Naive thymus-derived CD8-positive, alpha-beta T cell (primary cell): ENCODE results near the gene ADGRD1. TPM values are rescaled to one million over a fixed set of nuclear protein-coding genes. Genes with fewer than 3 reads are reported as not detected.

ENCODE experiments used
- ATAC-seq, 2 donors: fragments of 150-1000 bp; cut with Tn5 transposase in 1 of 2; sonication (Bioruptor Pico), chemical (Tn5 transposase) in 1 of 2; 1 replicate in 1 of 2; 2 replicates in 1 of 2; pipeline ENCODE4 v1.10.0; 2021; ENCODE audit warnings: mild to moderate bottlenecking in 2 of 2, moderate library complexity in 2 of 2
- POLR2A ChIA-PET: fragments of 350-600 bp; sonication (Branson Sonifier 250); formaldehyde crosslinking; loops from one replicate; lab custom pipeline; 2021; ENCODE audit warnings: antibody characterized with exemption; lab: Charles Lee
- DNase-seq, 10 donors: peaks; one replicate each; pipeline versions ENCODE4 v3.0.0 to v3.0.0-alpha.2; 2020 to 2022
- H3K27ac Mint-ChIP-seq, 10 donors: one replicate each; pipeline ENCODE4 v1.8.0; 2020 to 2022; ENCODE audit warnings: mild to moderate bottlenecking in 10 of 10, mixed read lengths in 10 of 10, moderate library complexity in 4 of 10, inconsistent platforms in 1 of 10
- H3K27me3 Mint-ChIP-seq, 5 donors: one replicate each; pipeline ENCODE4 v1.8.0; 2021 to 2022; ENCODE audit warnings: mixed read lengths in 5 of 5
- H3K36me3 Mint-ChIP-seq, 3 donors: one replicate each; pipeline ENCODE4 v1.8.0; 2020 to 2022; ENCODE audit warnings: mixed read lengths in 3 of 3, mild to moderate bottlenecking in 2 of 3, inconsistent platforms in 1 of 3
- H3K4me1 Mint-ChIP-seq, 4 donors: one replicate each; pipeline ENCODE4 v1.8.0; 2021 to 2022; ENCODE audit warnings: mixed read lengths in 4 of 4
- H3K4me3 Mint-ChIP-seq, 10 donors: one replicate each; pipeline ENCODE4 v1.8.0; 2020 to 2022; ENCODE audit warnings: mild to moderate bottlenecking in 10 of 10, mixed read lengths in 10 of 10, moderate library complexity in 6 of 10, inconsistent platforms in 1 of 10
- H3K9me3 Mint-ChIP-seq, 9 donors: one replicate each; pipeline ENCODE4 v1.8.0; 2020 to 2022; ENCODE audit warnings: mixed read lengths in 9 of 9, mild to moderate bottlenecking in 3 of 9, inconsistent platforms in 1 of 9, moderate library complexity in 1 of 9
- polyA plus RNA-seq, 3 donors: library from polyadenylated mRNA; unstranded; fragments of 300-500 nt; fragmentation: Illumina TruSeq; gene quantifications; one replicate each; pipeline ENCODE4 v1.2.3, GENCODE V29; 2021
- total RNA-seq, 8 experiments: library from RNA in 2 of 8; stranded (reverse) in 2 of 8; gene quantifications; one replicate each; pipeline ENCODE4 v1.2.3 and lab custom pipeline; 2021 to 2026

The ADGRD1 gene
- total and polyA plus RNA-seq, 5 experiments from 2014 or later: 0.20 to 0.36 (median 0.34) TPM; not detected in 2

- peaks cover 6 to 16% (median 7%) of the 10 kb centered on the region in 4 donors for H3K4me1 Mint-ChIP-seq
- DNase-seq (peak in 1 of 10 donors; percentile 52), ATAC-seq (no peak)
- H3K27me3 Mint-ChIP-seq: peaks cover 0 to 5% (median 0%) of the 10 kb centered on the region in 5 donors
- peaks cover 0 to 3% (median 0%) of the 10 kb centered on the region in 9 donors for H3K9me3 Mint-ChIP-seq
- peaks cover 0 to 3% (median 0%) of the 10 kb centered on the region in 3 donors for H3K36me3 Mint-ChIP-seq
- H3K4me3 Mint-ChIP-seq: no peak overlapping the region
- no peak overlapping the region for H3K27ac Mint-ChIP-seq
- POLR2A ChIA-PET: no interaction called here
Measured at GRCh38 chr12:131096681-131097181, 143.0 kb downstream of the ADGRD1 start.

- Mint-ChIP-seq H3K4me1 (peaks cover 5 to 17% (median 7%) of the 10 kb centered on the region in 4 donors), H3K27me3 (peaks cover 0 to 5% (median 0%) of the 10 kb centered on the region in 5 donors), H3K9me3 (peaks cover 0 to 5% (median 0%) of the 10 kb centered on the region in 9 donors), H3K4me3 (no peak overlapping the region), H3K36me3 (peaks cover 0 to 3% (median 0%) of the 10 kb centered on the region in 3 donors), H3K27ac (no peak overlapping the region)
- DNase-seq (peak in 1 of 10 donors; percentile 55), ATAC-seq (no peak)
- POLR2A ChIA-PET: no interaction called here
Measured at GRCh38 chr12:131097202-131098177, 143.8 kb downstream of the ADGRD1 start.

- Mint-ChIP-seq H3K4me3 (no peak overlapping the region), H3K36me3 (peaks cover 0 to 3% (median 0%) of the 10 kb centered on the region in 3 donors)
Measured at GRCh38 chr12:131098178-131098981, 144.7 kb downstream of the ADGRD1 start.

GRCh38 chr12:131100031-131100674 is 146.4 kb downstream of the ADGRD1 start:
- POLR2A ChIA-PET: no interaction called here
- Mint-ChIP-seq H3K4me3 (no peak overlapping the region), H3K36me3 (peaks cover 0 to 3% (median 0%) of the 10 kb centered on the region in 3 donors), H3K27me3 (peaks cover 0 to 5% (median 0%) of the 10 kb centered on the region in 5 donors), H3K27ac (no peak overlapping the region), H3K4me1 (peaks cover 2 to 13% (median 6%) of the 10 kb centered on the region in 4 donors), H3K9me3 (peaks cover 0 to 5% (median 0%) of the 10 kb centered on the region in 9 donors)
- DNase-seq (no peak), ATAC-seq (no peak)

More at GRCh38 chr12:131098178-131098981, 144.7 kb downstream of the ADGRD1 start:
- ATAC-seq (no peak), DNase-seq (peak in 1 of 10 donors; percentile 55)
- peaks cover 0 to 5% (median 0%) of the 10 kb centered on the region in 9 donors for H3K9me3 Mint-ChIP-seq
- peaks cover 1 to 11% (median 2%) of the 10 kb centered on the region in 4 donors for H3K4me1 Mint-ChIP-seq
- H3K27me3 Mint-ChIP-seq: peaks cover 0 to 5% (median 0%) of the 10 kb centered on the region in 5 donors
- H3K27ac Mint-ChIP-seq: no peak overlapping the region
- POLR2A ChIA-PET: no interaction called here

- no peak overlapping the region for H3K4me3 Mint-ChIP-seq
- POLR2A ChIA-PET: no interaction called here
- no peak overlapping the region for H3K27ac Mint-ChIP-seq
- peaks cover 0 to 3% (median 0%) of the 10 kb centered on the region in 3 donors for H3K36me3 Mint-ChIP-seq
- peaks cover 0 to 6% (median 0%) of the 10 kb centered on the region in 5 donors for H3K27me3 Mint-ChIP-seq
- H3K4me1 Mint-ChIP-seq: peaks cover 4 to 19% (median 13%) of the 10 kb centered on the region in 4 donors
- peaks cover 0 to 5% (median 0%) of the 10 kb centered on the region in 9 donors for H3K9me3 Mint-ChIP-seq
- DNase-seq (peak in 1 of 10 donors; percentile 9), ATAC-seq (no peak)
Measured at GRCh38 chr12:131101006-131101405, 147.3 kb downstream of the ADGRD1 start.

- POLR2A ChIA-PET: no interaction called here
Measured at GRCh38 chr12:131101703-131102492, 148.2 kb downstream of the ADGRD1 start.

GRCh38 chr12:131102493-131102931 is 148.8 kb downstream of the ADGRD1 start:
- H3K9me3 Mint-ChIP-seq: peaks cover 0 to 5% (median 0%) of the 10 kb centered on the region in 9 donors
- peaks cover 0 to 3% (median 0%) of the 10 kb centered on the region in 3 donors for H3K36me3 Mint-ChIP-seq
- no peak overlapping the region for H3K27ac Mint-ChIP-seq
- no peak for ATAC-seq
- POLR2A ChIA-PET: no interaction called here
- peak in 1 of 10 donors; percentile 59 for DNase-seq
- H3K4me3 Mint-ChIP-seq: no peak overlapping the region
- H3K27me3 Mint-ChIP-seq: peaks cover 0 to 4% (median 0%) of the 10 kb centered on the region in 5 donors
- peaks cover 7 to 22% (median 20%) of the 10 kb centered on the region in 4 donors for H3K4me1 Mint-ChIP-seq

More at GRCh38 chr12:131101703-131102492, 148.2 kb downstream of the ADGRD1 start:
- H3K4me1 Mint-ChIP-seq: peaks cover 7 to 22% (median 20%) of the 10 kb centered on the region in 4 donors
- H3K36me3 Mint-ChIP-seq: peaks cover 0 to 3% (median 0%) of the 10 kb centered on the region in 3 donors
- no peak for ATAC-seq
- H3K9me3 Mint-ChIP-seq: peaks cover 0 to 5% (median 0%) of the 10 kb centered on the region in 9 donors
- DNase-seq: peak in 1 of 10 donors; percentile 10
- peak overlapping the region in 1 of 10 donors; percentile 50 for H3K4me3 Mint-ChIP-seq
- peaks cover 0 to 6% (median 0%) of the 10 kb centered on the region in 5 donors for H3K27me3 Mint-ChIP-seq
- H3K27ac Mint-ChIP-seq: no peak overlapping the region

- Mint-ChIP-seq H3K36me3 (peaks cover 0 to 3% (median 0%) of the 10 kb centered on the region in 3 donors), H3K27me3 (peaks cover 0 to 4% (median 0%) of the 10 kb centered on the region in 5 donors), H3K4me3 (no peak overlapping the region), H3K27ac (no peak overlapping the region), H3K9me3 (peaks cover 0 to 5% (median 0%) of the 10 kb centered on the region in 9 donors), H3K4me1 (peaks cover 7 to 22% (median 20%) of the 10 kb centered on the region in 4 donors)
- ATAC-seq (no peak), DNase-seq (no peak)
- POLR2A ChIA-PET: no interaction called here
Measured at GRCh38 chr12:131102991-131103668, 149.4 kb downstream of the ADGRD1 start.

GRCh38 chr12:131103669-131104462 is 150.2 kb downstream of the ADGRD1 start:
- ATAC-seq: no peak
- Mint-ChIP-seq H3K36me3 (peaks cover 0 to 3% (median 0%) of the 10 kb centered on the region in 3 donors), H3K4me3 (no peak overlapping the region), H3K9me3 (peaks cover 0 to 5% (median 0%) of the 10 kb centered on the region in 9 donors), H3K27me3 (peaks cover 0 to 4% (median 0%) of the 10 kb centered on the region in 5 donors), H3K27ac (no peak overlapping the region), H3K4me1 (peaks cover 7 to 22% (median 20%) of the 10 kb centered on the region in 4 donors)
- no peak for DNase-seq
- POLR2A ChIA-PET: no interaction called here
